ENCODE measurements around the gene UVSSA.

- TF ChIP-seq, protein P1, sequence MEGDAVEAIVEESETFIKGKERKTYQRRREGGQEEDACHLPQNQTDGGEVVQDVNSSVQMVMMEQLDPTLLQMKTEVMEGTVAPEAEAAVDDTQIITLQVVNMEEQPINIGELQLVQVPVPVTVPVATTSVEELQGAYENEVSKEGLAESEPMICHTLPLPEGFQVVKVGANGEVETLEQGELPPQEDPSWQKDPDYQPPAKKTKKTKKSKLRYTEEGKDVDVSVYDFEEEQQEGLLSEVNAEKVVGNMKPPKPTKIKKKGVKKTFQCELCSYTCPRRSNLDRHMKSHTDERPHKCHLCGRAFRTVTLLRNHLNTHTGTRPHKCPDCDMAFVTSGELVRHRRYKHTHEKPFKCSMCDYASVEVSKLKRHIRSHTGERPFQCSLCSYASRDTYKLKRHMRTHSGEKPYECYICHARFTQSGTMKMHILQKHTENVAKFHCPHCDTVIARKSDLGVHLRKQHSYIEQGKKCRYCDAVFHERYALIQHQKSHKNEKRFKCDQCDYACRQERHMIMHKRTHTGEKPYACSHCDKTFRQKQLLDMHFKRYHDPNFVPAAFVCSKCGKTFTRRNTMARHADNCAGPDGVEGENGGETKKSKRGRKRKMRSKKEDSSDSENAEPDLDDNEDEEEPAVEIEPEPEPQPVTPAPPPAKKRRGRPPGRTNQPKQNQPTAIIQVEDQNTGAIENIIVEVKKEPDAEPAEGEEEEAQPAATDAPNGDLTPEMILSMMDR (IDR thresholded peaks at IDR 0.05): no peak
- TF ChIP-seq POLR2A (IDR thresholded peaks at IDR 0.05): no peak
Measured at GRCh38 chr4:1414831-1415680, 68.0 kb downstream of the UVSSA start.

Data from ovary (tissue), 3 donors.